Renal cortex interstitium (tissue), 15 donors: Measurements from ENCODE around the gene TSSK6. TPM values are rescaled to one million over a fixed set of nuclear protein-coding genes. Genes with fewer than 3 reads are reported as not detected.

ENCODE experiments used
- DNase-seq, 11 donors: peaks; one replicate each; pipeline ENCODE4 v3.0.0-alpha.2; 2013; ENCODE audit warnings: low read depth in 9 of 11, low spot score in 4 of 11; ENCODE audit errors: extremely low read depth in 1 of 11
- long read RNA-seq, 16 experiments: transcript quantifications; one replicate each; lab custom pipeline, GENCODE V29; 2026
- polyA plus RNA-seq, 3 donors: library from polyadenylated mRNA; unstranded; fragments of 120-200 nt; gene quantifications; one replicate each; pipeline ENCODE4 v1.2.1, GENCODE V29; 2013; ENCODE audit not compliant: insufficient read length in 3 of 3

The TSSK6 gene
- polyA plus RNA-seq: 1 to 10 TPM in 2 of 3 donors, under 1 TPM in 1; 0.59 to 1.4 (median 1.3) TPM
- long read RNA-seq, donor 1: 0 reads
- long read RNA-seq, donor 2: 0 reads
- long read RNA-seq, donor 3: 0 reads
- long read RNA-seq, donor 4, partial matches to known transcripts: 90 of 668 reads
- long read RNA-seq, donor 4, other reads (novel, unspliced or antisense): 576 of 668 reads
- long read RNA-seq, donor 5, partial matches to known transcripts: 0 of 2 reads
- long read RNA-seq, donor 5, other reads (novel, unspliced or antisense): 0 of 2 reads
- long read RNA-seq, donor 6: 0 reads
- long read RNA-seq, donor 7, partial matches to known transcripts: 0 of 2 reads
- long read RNA-seq, donor 7, other reads (novel, unspliced or antisense): 0 of 2 reads
- long read RNA-seq, donor 8, partial matches to known transcripts: 273 of 1,429 reads
- long read RNA-seq, donor 8, other reads (novel, unspliced or antisense): 1,156 of 1,429 reads
- long read RNA-seq, donor 9, partial matches to known transcripts: 0 of 2 reads
- long read RNA-seq, donor 9, other reads (novel, unspliced or antisense): 0 of 2 reads
- long read RNA-seq, donor 10, partial matches to known transcripts: 0 of 2 reads
- long read RNA-seq, donor 10, other reads (novel, unspliced or antisense): 0 of 2 reads
- long read RNA-seq, donor 11, partial matches to known transcripts: 73 of 536 reads
- long read RNA-seq, donor 11, other reads (novel, unspliced or antisense): 461 of 536 reads
- long read RNA-seq, donor 12: 0 reads
- long read RNA-seq, donor 13, partial matches to known transcripts: 5 of 6 reads
- long read RNA-seq, donor 13, other reads (novel, unspliced or antisense): 0 of 6 reads
- long read RNA-seq, donor 14, partial matches to known transcripts: 799 of 862 reads
- long read RNA-seq, donor 14, other reads (novel, unspliced or antisense): 62 of 862 reads
- long read RNA-seq, donor 15: 0 reads
- long read RNA-seq, donor 16, partial matches to known transcripts: 0 of 3 reads
- long read RNA-seq, donor 16, other reads (novel, unspliced or antisense): 0 of 3 reads

DNA sequence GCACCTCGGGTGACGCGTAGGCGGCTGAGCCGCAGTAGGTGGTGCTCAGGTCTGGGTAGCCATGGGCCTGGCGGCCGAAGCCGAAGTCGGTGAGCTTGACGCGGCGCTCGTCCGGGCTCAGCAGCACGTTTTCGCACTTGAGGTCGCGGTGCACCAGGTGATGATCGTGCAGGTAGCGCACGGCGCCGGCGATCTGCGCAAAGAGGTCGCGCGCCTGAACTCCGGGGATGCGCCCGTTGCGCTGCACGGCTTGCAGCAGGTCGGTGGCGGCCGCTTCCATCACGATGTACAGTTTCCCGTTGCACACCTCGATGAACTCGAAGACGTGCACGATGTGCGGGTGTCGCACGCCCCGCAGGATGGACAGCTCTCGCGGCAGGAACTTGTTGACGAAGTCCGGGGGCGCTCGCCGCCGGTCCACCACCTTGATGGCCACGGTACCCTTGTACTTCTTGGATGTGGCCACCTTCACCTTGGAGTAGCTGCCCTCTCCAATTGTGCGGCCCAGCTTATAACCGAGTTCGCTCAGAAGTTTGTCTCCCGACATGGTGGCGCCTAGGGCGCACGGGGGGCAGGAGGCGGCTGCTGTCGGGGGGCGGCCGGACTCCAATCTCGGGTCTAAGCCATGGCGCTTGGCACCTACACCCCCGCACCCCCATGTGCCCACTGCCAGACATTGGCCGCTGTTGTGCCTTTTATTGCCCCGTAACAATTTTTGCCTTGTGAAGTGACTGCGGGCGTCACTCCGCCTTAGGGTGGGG is at the start of gene TSSK6:
TSS of gene TSSK6 (minus strand) at position 668 of the 761 bp plus-strand sequence. CDS start at position 547, 121 bp downstream.
- DNase-seq: no peak

DNA sequence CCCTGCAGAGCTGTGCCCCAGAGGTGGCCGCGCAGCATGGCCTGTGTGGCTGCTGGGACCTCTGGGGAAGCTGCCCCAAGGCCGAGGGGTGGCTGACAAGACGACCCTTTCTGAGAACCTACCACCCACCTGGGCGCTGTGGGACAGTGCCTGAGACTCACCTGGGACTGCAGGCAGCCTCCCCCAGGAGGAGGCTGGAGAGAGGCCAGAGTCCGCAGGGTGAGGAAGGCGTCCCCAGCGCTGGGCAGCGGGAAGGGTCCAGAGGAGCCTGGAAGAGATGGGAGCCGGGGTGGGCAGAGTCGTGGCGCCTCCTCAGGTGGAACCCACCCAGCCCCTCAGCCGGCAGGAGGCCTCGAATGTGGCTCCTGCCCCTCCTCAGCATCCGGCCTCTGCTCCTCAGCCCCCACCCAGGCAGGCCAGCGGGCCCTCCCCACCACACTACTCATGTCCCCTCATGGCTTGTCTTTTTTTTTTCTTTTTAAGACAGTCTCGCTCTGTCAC is 48.0 kb upstream of the TSSK6 start:
- DNase-seq: no peak

DNA sequence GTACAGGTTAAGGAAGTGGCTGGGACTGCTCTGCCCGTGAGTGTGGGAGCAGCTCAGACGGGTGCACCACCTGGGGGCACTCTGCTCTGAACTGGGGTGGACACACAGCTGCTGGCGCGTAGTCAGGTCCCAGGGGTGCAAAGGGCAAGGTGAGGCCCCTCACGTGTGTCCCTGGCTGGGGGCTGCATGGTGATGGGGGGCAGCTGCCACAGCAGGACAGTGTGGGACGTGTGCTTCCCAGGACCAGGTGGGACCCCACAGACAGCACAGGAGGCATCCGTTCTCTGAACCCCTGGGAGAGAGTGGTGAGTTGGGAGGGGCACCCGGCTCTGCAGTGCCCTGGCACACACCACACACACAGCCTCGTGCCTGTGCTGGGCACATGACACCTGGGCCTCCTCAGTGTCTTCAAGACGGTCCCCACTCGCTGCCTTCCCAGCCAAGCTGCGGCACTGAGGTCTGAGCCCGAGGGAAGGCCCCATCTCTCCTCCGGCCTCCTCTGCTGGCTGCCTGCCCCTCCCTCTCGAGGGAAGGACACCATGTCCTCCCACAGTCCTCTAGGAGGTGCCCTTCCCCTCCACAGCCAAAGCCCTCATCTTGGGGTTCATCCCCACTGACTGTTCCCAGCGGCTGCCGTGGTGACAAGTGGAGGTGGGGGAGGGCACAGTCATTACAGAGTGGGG is 47.5 kb upstream of the TSSK6 start:
- no peak for DNase-seq

DNA sequence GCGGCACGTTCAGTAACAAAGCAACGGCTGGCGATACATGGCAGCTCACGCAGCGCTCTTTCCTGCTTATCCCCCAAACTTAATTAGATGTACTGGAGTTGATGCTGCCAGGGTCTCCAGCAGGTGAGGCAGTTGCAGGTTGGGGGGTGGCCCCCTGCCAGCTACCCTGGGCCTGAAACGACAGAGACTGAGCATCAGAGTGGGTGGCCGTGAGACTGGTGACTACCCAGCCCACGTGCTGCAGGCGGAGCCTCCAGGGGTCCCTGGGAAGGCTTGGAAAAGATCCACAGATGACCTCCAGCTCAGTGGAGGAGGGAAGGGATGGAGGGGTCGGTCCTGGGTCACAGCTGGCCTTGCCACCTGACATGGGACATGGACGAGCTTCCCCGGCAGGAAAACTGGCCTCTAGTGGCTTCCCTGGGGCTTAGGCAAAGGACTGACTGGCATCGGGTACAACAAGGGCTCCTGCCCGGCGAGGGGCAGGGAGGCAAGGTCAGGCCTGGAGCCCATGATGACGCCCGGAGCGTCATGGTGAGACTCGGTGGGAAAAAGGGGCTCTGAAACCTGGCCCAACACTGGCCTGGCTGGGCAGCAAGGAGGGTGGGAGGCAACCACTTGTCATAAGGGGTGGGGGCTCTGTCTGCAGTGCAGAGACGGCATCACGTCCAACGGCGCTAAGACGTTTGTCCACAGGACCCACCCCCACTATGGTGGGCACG is 46.8 kb upstream of the TSSK6 start:
- no peak for DNase-seq

- no peak for DNase-seq
These were observed 44.6 kb upstream of the TSSK6 start for GRCh38 chr19:19559931-19560330.

DNA sequence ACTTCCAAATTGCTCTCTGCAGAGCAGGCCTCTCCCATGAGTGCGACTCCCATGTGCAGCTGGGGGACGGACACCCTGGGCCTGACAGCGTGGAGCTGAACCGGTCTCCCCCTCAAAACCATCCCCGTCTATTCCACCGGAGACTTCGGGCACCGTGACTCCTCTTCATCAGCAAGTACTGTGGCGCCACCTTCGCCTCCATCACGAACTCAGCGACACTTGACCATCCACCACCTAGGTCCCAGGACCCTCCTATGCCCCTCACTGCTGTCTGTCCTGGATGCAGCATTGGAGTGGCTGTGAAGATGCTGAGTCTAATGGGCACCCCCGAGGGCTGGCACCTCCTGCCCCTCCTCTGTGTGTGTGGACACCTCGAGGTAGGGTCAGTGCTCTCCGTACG is 43.3 kb upstream of the TSSK6 start:
- no peak for DNase-seq

GRCh38 chr19:19558055-19558454 is 42.7 kb upstream of the TSSK6 start:
- no peak for DNase-seq

DNA sequence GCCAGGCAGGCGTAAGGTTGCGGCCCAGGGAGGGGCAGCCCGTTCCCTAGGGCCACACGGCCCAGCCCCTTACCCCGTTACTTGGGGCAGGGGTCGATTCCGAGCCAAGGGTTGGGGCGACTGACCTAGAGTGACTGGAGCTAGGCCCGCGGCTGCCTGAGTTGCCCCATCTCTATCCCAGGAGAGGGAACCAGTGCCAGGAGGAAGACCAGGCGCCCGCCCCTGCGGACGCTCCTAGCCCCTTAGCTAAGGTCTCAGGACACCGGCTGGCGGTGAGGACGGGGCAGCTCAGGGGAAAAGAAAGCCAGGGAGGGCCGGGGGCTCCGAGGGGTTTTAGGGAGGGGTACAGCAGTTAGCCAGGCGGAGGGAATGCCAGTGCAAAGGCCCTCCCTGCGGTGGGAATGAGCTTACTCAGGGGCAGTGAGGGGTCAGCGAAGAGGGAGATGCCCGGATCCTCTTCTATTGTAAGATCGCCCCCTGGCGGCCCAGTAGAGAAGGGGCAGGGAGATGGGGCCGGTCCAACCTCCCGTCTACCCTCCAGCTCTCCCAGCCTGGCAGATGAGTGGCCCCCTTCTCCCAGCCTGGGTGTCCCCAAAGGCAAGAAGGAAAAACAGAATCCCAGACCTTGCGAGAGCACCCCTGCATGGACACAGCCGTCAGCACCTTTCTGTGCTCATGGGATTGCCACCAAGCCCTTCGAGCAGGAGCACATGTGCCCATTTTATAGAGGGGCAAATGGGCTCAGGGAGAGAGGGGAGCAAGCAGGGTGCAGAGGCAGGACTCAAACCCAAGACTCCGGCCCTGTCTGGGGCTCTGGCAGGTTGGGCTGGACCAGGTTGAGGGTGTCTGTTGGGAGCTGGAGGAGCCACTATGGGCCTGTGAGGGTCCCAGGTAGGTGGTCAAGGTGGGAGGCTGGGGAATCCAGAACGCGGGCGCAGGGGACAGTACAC is 39.0 kb upstream of the TSSK6 start:
- DNase-seq: no peak

DNA sequence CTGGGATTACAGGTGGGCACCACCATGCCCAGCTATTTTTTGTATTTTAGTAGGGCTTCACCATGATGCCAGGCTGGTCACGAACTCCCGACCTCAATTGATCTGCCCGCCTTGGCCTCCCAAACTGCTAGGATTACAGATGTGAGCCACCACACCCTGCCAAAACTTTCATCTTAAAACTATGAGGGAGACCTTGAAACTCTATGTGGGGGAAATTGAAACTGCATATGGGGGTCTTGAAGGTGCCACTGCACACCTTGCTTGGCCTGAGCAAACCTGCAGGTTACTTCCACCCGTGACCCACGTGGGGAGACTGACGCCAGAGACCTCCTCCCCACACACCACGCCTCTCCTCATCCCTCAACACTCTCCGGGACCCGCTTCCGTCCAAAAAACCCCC is 38.3 kb upstream of the TSSK6 start:
- DNase-seq: no peak

- no peak for DNase-seq
These were observed 37.5 kb upstream of the TSSK6 start for GRCh38 chr19:19552798-19553197.

- no peak for DNase-seq
These were observed 36.5 kb upstream of the TSSK6 start for GRCh38 chr19:19551853-19552192.

DNA sequence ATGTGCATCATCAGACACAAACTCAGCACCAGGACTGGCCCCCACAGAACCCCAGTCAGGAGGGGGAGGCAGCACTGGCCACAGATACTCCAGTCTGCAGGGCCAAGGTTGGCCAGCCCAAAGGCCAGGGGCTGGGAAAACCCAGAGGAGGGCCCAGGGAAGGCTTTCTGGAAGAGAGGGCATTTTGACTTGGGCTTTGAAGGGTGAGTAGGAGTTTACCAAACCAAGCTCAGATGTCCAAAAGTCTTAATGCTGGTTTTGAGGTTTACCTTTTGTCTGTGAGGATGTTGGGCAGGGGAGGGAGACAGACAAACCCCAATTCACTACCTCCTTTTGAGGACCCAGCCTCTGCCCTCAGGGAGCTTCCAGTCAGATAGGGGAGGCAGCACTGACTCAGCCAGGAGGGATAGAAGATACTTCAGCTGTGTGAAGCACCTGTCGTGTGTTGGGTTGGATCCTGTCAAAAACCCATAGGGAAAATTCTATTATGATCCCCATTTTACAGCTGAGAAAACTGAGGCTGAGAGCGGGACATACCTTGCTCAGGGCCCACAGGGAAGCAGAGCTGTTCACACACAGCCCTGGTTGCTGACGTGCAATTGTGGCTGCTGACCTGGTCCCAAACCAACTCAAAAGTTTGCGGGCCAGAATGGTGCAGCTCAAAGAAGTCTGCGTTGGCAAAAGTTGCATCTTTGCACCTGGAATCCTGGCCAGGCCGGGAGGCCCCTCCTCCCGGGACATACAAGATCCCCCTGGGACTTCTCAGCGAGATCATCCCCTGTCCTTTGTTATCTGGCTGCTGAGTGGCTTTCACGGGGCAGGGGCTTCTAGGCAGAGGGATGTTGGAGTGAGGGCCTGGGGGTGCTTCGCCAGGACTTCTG is 35.9 kb upstream of the TSSK6 start:
- DNase-seq: no peak

- DNase-seq: no peak
These were observed 35.2 kb upstream of the TSSK6 start for GRCh38 chr19:19550485-19550929.

- no peak for DNase-seq
These were observed 34.6 kb upstream of the TSSK6 start for GRCh38 chr19:19549804-19550464.
